GM12872 (cell line): ENCODE data around the gene ATP6V1E1.

Source experiments
- CTCF ChIP-seq: IDR thresholded peaks from 3 replicates; pipeline ENCODE4 v1.5.1; 2011; ENCODE audit warnings: low read depth, mild to moderate bottlenecking, low read length, moderate library complexity; ENCODE audit not compliant: insufficient read depth

The ATP6V1E1 gene

GRCh38 chr22:17578136-17578754 is 50.3 kb downstream of the ATP6V1E1 start:
- no peak for TF ChIP-seq CTCF

GRCh38 chr22:17576470-17576869 is 52.1 kb downstream of the ATP6V1E1 start:
- TF ChIP-seq CTCF = no peak

- TF ChIP-seq CTCF = no peak
These were observed 52.9 kb downstream of the ATP6V1E1 start for GRCh38 chr22:17575681-17576080.

GRCh38 chr22:17575151-17575550 is 53.4 kb downstream of the ATP6V1E1 start:
- no peak for TF ChIP-seq CTCF

GRCh38 chr22:17570851-17571631 is 57.5 kb downstream of the ATP6V1E1 start:
- no peak for TF ChIP-seq CTCF

GRCh38 chr22:17569971-17570511 is 58.5 kb downstream of the ATP6V1E1 start:
- TF ChIP-seq CTCF = no peak

- TF ChIP-seq CTCF = no peak
These were observed 61.8 kb downstream of the ATP6V1E1 start for GRCh38 chr22:17566776-17567175.
